GM19455 (cell line): ENCODE results near the gene FAM111A.
A peak's percentile ranks its signal among the peaks of the same experiment; 100 is the strongest.

Source experiments
- ATAC-seq: cut with Tn5 transposase; IDR thresholded peaks from one replicate; pipeline ENCODE4 v1.9.1; 2021; ENCODE audit not compliant: unreplicated experiment

Gene FAM111A

DNA sequence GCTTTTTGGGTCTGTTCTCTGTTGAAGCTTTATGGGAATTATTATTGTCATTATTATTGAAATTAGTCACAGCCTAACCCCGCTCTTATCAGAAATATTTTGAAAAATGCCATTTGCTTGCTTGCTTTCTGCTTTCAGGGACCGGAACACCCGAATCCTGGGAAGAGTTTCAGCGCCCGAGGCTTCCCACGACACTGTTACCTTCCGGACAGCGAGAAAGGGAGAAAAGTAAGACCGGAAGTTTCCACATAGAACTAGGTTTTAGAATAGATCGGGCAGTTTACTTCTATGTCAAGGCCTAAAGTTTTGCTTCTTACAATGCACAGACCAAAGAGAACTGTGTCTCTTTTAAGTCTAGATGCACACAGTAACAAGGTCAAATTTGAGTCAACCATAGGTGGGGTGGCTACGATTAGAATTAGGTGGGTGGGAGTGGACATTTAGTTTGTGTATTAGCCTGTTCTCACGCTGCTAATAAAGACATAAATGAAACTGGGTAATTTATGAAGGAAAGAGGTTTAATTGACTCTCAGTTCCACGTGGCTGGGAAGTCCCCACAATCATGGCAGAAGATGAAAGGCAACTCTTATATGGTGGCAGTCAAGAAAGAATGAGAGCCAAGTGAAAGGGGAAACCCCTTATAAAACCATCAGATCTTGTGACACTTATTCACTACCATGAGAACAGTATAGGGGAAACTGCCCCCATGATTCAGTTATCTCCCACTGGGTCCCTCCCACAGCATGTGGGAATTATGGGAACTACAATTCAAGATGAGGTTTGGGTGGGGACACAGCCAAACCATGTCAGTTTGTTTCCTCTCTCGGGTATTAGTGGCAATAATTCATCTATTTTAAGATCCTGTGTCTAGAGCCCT, 57.1 kb downstream of the FAM111A start:
- peak; percentile 43 for ATAC-seq

DNA sequence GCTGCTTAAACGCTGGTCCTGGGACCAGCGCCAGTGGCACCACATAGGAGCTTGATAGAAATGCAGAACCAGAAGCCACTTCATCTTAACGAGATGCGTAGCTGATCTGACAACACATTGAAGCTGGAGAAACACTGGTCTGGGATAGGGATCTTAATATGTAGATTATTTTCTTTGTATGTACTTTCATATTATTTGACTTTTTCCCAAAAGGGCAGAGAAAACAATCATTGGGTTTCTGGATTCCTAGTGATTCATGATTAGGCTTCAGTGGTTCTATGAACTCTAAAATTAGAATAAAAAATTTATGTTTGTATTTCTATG, 57.7 kb downstream of the FAM111A start:
- no peak for ATAC-seq

DNA sequence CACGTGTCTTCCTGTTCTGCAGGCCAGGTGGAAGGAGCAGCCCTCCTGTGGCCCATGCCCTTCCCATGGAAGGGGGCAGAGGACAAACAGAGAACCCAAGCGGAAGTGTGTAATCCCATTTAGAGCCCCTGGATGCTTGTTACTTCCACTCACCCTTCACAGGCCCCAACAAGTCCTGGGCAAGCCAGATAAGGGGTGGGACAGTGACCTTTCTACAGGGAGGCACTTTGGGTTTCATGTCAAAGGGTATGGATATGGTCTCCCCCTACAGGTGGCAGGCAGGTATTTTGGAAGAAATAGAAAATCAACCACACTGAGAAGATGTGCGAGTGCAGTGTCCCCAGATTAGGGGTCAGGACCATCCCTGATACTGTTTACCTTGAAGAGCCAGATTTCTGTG, 58.7 kb downstream of the FAM111A start:
- no peak for ATAC-seq
